Coronary artery (tissue), 2 donors: ENCODE data around the gene DTNBP1.

Source experiments
- DNase-seq: peaks from one replicate; pipeline ENCODE4 v3.0.0-alpha.2; 2017; ENCODE audit warnings: low spot score
- H3K27ac ChIP-seq, 2 donors: fragments of 200-600 bp; sonication (generic); one replicate each; pipeline ENCODE4 v1.5.1; 2016 to 2019
- H3K4me3 ChIP-seq: fragments of 200-600 bp; sonication (generic); 2 replicates; pipeline ENCODE4 v1.5.1; 2016; ENCODE audit warnings: mild to moderate bottlenecking, moderate library complexity
- TF ChIP-seq, protein P1 (sequence below): fragments of 200-600 bp; sonication (generic); IDR thresholded peaks from one replicate; pipeline ENCODE4 v1.5.1; 2019; ENCODE audit warnings: antibody characterized with exemption

DTNBP1 gene

GRCh38 chr6:15569035-15569995 lies 93.5 kb downstream of the DTNBP1 start:
- H3K27ac ChIP-seq: no peak overlapping the region
- no peak overlapping the region for H3K4me3 ChIP-seq
- DNase-seq: no peak
- TF ChIP-seq, protein P1, sequence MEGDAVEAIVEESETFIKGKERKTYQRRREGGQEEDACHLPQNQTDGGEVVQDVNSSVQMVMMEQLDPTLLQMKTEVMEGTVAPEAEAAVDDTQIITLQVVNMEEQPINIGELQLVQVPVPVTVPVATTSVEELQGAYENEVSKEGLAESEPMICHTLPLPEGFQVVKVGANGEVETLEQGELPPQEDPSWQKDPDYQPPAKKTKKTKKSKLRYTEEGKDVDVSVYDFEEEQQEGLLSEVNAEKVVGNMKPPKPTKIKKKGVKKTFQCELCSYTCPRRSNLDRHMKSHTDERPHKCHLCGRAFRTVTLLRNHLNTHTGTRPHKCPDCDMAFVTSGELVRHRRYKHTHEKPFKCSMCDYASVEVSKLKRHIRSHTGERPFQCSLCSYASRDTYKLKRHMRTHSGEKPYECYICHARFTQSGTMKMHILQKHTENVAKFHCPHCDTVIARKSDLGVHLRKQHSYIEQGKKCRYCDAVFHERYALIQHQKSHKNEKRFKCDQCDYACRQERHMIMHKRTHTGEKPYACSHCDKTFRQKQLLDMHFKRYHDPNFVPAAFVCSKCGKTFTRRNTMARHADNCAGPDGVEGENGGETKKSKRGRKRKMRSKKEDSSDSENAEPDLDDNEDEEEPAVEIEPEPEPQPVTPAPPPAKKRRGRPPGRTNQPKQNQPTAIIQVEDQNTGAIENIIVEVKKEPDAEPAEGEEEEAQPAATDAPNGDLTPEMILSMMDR: no peak

- H3K27ac ChIP-seq: no peak overlapping the region
- DNase-seq: no peak
- TF ChIP-seq, protein P1: no peak
- no peak overlapping the region for H3K4me3 ChIP-seq
Measured at GRCh38 chr6:15562977-15563376, 99.9 kb downstream of the DTNBP1 start.

DNA sequence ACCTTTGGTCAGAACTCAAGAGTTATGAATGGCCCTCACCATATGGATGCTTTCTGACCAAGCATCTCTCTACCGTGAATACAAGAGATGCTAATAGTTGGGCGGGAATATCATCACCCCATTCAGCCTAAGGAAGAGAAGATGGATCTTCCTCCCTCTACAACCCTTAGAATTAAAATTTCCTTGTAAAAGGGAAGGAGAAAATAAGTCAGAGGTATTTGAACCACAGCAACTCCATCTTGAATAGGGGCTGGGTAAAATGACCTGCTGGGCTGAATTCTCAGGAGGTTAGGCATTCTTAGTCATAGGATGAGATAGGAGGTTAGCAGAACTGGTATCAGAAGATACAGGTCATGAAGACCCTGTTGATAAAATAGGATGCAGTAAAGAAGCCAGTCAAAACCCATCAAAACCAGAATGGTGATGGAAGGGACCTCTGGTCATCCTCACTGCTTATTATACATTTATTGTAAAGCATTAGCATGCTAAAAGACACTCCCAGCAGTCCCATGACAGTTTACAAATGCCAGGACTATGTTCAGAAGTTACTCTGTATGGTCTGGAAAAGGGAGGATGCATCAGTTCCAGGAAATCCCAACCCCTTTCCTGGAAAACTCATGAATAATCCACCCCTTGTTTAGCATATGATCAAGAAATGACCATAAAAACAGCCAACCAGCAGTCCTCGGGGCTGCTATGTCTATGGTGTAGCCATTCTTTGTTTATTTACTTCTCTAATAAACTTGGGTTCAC lies 101.2 kb downstream of the DTNBP1 start:
- TF ChIP-seq, protein P1: no peak
- no peak for DNase-seq
- no peak overlapping the region for H3K4me3 ChIP-seq
- no peak overlapping the region for H3K27ac ChIP-seq

- TF ChIP-seq, protein P1: no peak
- Histone ChIP-seq H3K27ac (no peak overlapping the region), H3K4me3 (no peak overlapping the region)
- DNase-seq: no peak
Measured at GRCh38 chr6:15560713-15561112, 102.1 kb downstream of the DTNBP1 start.

- TF ChIP-seq, protein P1: no peak
- no peak for DNase-seq
- no peak overlapping the region for H3K27ac ChIP-seq
- no peak overlapping the region for H3K4me3 ChIP-seq
Measured at GRCh38 chr6:15557174-15557573, 105.7 kb downstream of the DTNBP1 start.

DNA sequence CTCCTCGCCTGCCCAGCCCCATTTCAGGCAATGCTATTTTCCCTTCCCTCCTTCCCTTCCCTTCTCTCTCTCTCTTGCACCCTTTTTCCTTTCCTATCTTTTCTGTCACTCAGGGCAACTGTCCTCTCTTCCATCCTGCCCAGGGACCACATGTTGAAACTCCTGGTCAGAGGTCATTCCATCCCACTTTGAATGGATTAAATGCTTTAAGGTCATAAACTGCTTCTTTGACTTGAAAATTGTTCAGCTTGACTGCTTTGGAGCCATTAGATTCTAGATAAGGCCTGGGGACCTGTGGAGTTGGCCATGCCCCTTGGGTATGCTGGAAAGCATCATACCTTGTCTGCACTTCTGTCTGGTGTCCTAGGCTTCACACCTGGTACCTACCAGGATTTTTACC lies 106.1 kb downstream of the DTNBP1 start:
- TF ChIP-seq, protein P1: no peak
- no peak for DNase-seq
- Histone ChIP-seq H3K27ac (no peak overlapping the region), H3K4me3 (no peak overlapping the region)
